IMR-90 (cell line): ENCODE results near the gene SH2B2. TPM values are rescaled to one million over a fixed set of nuclear protein-coding genes. Genes with fewer than 3 reads are reported as not detected.

Experiments
- ATAC-seq: fragments of 200-7000 bp; cut with Tn5 transposase; 2 replicates; pipeline ENCODE4 v1.9.1; 2020; ENCODE audit warnings: low read depth, mild to moderate bottlenecking, moderate library complexity
- BruUV-seq: library from RNA; stranded (reverse); fragments of 400-500 nt; replicated peaks from 2 replicates; lab custom pipeline; 2021; lab: Mats Ljungman, UMichigan
- CTCF ChIA-PET: fragments of 300-600 bp; formaldehyde crosslinking; extraction: SDS; loops from one replicate; lab custom pipeline; 2021; ENCODE audit warnings: antibody characterized with exemption; lab: Yijun Ruan, JAX
- POLR2A ChIA-PET: fragments of 300-600 bp; sonication (Branson Sonifier 250); formaldehyde crosslinking; loops from one replicate; lab custom pipeline; 2022; ENCODE audit warnings: antibody characterized with exemption; ENCODE audit not compliant: unreplicated experiment; lab: Charles Lee
- DNase-seq: peaks from one replicate; pipeline ENCODE4 v3.0.0; 2013
- H2AFZ ChIP-seq: replicated peaks from 2 replicates; pipeline ENCODE3; 2013; ENCODE audit warnings: low read length, mild to moderate bottlenecking; ENCODE audit not compliant: poor library complexity
- H2AK5ac ChIP-seq: 2 replicates; pipeline ENCODE4 v1.6.1; 2013; ENCODE audit warnings: low read depth, low read length, inconsistent platforms
- H2AK9ac ChIP-seq: replicated peaks from 2 replicates; pipeline ENCODE3; 2013; ENCODE audit warnings: mild to moderate bottlenecking, low read depth, low read length, moderate library complexity; ENCODE audit not compliant: poor library complexity
- H2BK120ac ChIP-seq: 2 replicates; pipeline ENCODE4 v1.6.1; 2013; ENCODE audit warnings: low read depth, low read length, inconsistent platforms
- H2BK15ac ChIP-seq: 3 replicates; pipeline ENCODE4 v1.6.1; 2013; ENCODE audit warnings: low read depth, low read length, inconsistent platforms
- H2BK20ac ChIP-seq: 2 replicates; pipeline ENCODE4 v1.6.1; 2013; ENCODE audit warnings: low read depth, mild to moderate bottlenecking, inconsistent platforms, low read length, moderate library complexity
- H2BK5ac ChIP-seq: 2 replicates; pipeline ENCODE4 v1.6.1; 2013; ENCODE audit warnings: mild to moderate bottlenecking, low read depth, low read length, inconsistent platforms; ENCODE audit not compliant: poor library complexity, severe bottlenecking
- H3K14ac ChIP-seq: replicated peaks from 2 replicates; pipeline ENCODE4 v1.6.1; 2013; ENCODE audit warnings: low read depth, low read length, inconsistent platforms
- H3K18ac ChIP-seq: 2 replicates; pipeline ENCODE4 v1.6.1; 2013; ENCODE audit warnings: low read depth, low read length, control low read depth
- H3K23ac ChIP-seq: 2 replicates; pipeline ENCODE4 v1.6.1; 2013; ENCODE audit warnings: low read depth, low read length, inconsistent platforms
- H3K27ac ChIP-seq: 2 replicates; pipeline ENCODE4 v1.5.1; 2013; ENCODE audit warnings: mild to moderate bottlenecking, control low read depth, low read length; ENCODE audit not compliant: insufficient read depth
- H3K27me3 ChIP-seq: 2 replicates; pipeline ENCODE4 v1.6.1; 2013; ENCODE audit warnings: low read length; ENCODE audit not compliant: control insufficient read depth, insufficient read depth
- H3K36me3 ChIP-seq: 2 replicates; pipeline ENCODE4 v1.6.1; 2013; ENCODE audit warnings: low read length, mixed read lengths; ENCODE audit not compliant: control insufficient read depth, insufficient read depth
- H3K4ac ChIP-seq: 2 replicates; pipeline ENCODE4 v1.6.1; 2013; ENCODE audit warnings: low read depth, low read length, inconsistent platforms
- H3K4me1 ChIP-seq: 2 replicates; pipeline ENCODE4 v1.6.1; 2013; ENCODE audit warnings: low read length, mixed read lengths; ENCODE audit not compliant: control insufficient read depth, insufficient read depth
- H3K4me2 ChIP-seq: 2 replicates; pipeline ENCODE4 v1.6.1; 2013; ENCODE audit warnings: low read depth, mild to moderate bottlenecking, control low read depth, low read length, moderate library complexity
- H3K4me3 ChIP-seq: 2 replicates; pipeline ENCODE4 v1.5.1; 2013; ENCODE audit warnings: low read depth, mild to moderate bottlenecking, control low read depth, low read length, moderate library complexity; ENCODE audit not compliant: insufficient read depth
- H3K56ac ChIP-seq: 2 replicates; pipeline ENCODE4 v1.6.1; 2013; ENCODE audit warnings: low read length, inconsistent platforms; ENCODE audit not compliant: insufficient read depth; ENCODE audit errors: extremely low read depth
- H3K79me1 ChIP-seq, 2 experiments: 2 replicates each; pipeline ENCODE4 v1.6.1; 2013; ENCODE audit warnings: low read length in 2 of 2, inconsistent platforms in 1 of 2, low read depth in 1 of 2
- H3K9ac ChIP-seq: 2 replicates; pipeline ENCODE4 v1.6.1; 2013; ENCODE audit warnings: low read depth, low read length, control low read depth
- H3K9me1 ChIP-seq: 2 replicates; pipeline ENCODE4 v1.6.1; 2013; ENCODE audit warnings: low read length, inconsistent platforms; ENCODE audit not compliant: insufficient read depth
- H3K9me3 ChIP-seq: 2 replicates; pipeline ENCODE4 v1.6.1; 2013; ENCODE audit warnings: low read length; ENCODE audit not compliant: control insufficient read depth, insufficient read depth
- H4K20me1 ChIP-seq: 2 replicates; pipeline ENCODE4 v1.6.1; 2013; ENCODE audit warnings: low read length, inconsistent platforms; ENCODE audit not compliant: insufficient read depth
- H4K5ac ChIP-seq: 2 replicates; pipeline ENCODE4 v1.6.1; 2013; ENCODE audit warnings: mild to moderate bottlenecking, low read depth, low read length, control low read depth
- H4K8ac ChIP-seq, 2 experiments: 2 replicates each; pipeline ENCODE4 v1.6.1; 2013; ENCODE audit warnings: low read depth in 2 of 2, low read length in 2 of 2, control low read depth in 1 of 2, inconsistent platforms in 1 of 2
- H4K91ac ChIP-seq: 2 replicates; pipeline ENCODE4 v1.6.1; 2013; ENCODE audit warnings: low read depth, low read length, inconsistent platforms; ENCODE audit not compliant: insufficient read depth
- BHLHE40 ChIP-seq: fragments of 150-350 bp; IDR thresholded peaks from 2 replicates; pipeline ENCODE4 v1.6.1; 2016; ENCODE audit warnings: mild to moderate bottlenecking, low read depth, low read length
- CHD1 ChIP-seq: IDR thresholded peaks from 2 replicates; pipeline ENCODE4 v1.6.1; 2012; ENCODE audit warnings: low read depth, low read length, improper control_type of control experiment
- FOS ChIP-seq: fragments of 150-350 bp; IDR thresholded peaks from 2 replicates; pipeline ENCODE4 v1.6.1; 2016; ENCODE audit warnings: low read depth, low read length
- MAFK ChIP-seq: IDR thresholded peaks from 2 replicates; pipeline ENCODE4 v1.6.1; 2012; ENCODE audit warnings: low read depth, low read length, improper control_type of control experiment
- MAZ ChIP-seq: IDR thresholded peaks from 2 replicates; pipeline ENCODE4 v1.6.1; 2012; ENCODE audit warnings: low read depth, mild to moderate bottlenecking, low read length, improper control_type of control experiment, moderate library complexity, borderline replicate concordance
- MXI1 ChIP-seq: IDR thresholded peaks from 2 replicates; pipeline ENCODE4 v1.6.1; 2012; ENCODE audit warnings: low read depth, mild to moderate bottlenecking, low read length, moderate library complexity, borderline replicate concordance
- NFE2L2 ChIP-seq: fragments of 150-350 bp; IDR thresholded peaks from 2 replicates; pipeline ENCODE4 v1.6.1; 2016; ENCODE audit warnings: low read depth, mild to moderate bottlenecking, low read length
- RAD21 ChIP-seq: IDR thresholded peaks from 2 replicates; pipeline ENCODE4 v1.6.1; 2012; ENCODE audit warnings: low read length, improper control_type of control experiment
- RCOR1 ChIP-seq: IDR thresholded peaks from 2 replicates; pipeline ENCODE4 v1.6.1; 2012; ENCODE audit warnings: mild to moderate bottlenecking, low read length, improper control_type of control experiment; ENCODE audit not compliant: insufficient replicate concordance
- SMC3 ChIP-seq: fragments of 150-350 bp; IDR thresholded peaks from 2 replicates; pipeline ENCODE4 v1.6.1; 2016; ENCODE audit warnings: low read depth, mild to moderate bottlenecking, antibody characterized with exemption, low read length, moderate library complexity
- WGBS, 2 experiments: methylation state at CpG; one replicate each; pipeline versions ENCODE4 v1.1.5 to v1.1.7; 2013; ENCODE audit warnings: missing lambda C conversion rate in 2 of 2; ENCODE audit not compliant: insufficient read length in 1 of 2; ENCODE audit errors: extremely low coverage in 2 of 2; 5-methylcytosine and 5-hydroxymethylcytosine counted together
- dilution Hi-C: fragments of 300-500 bp; cut with HindIII; formaldehyde crosslinking; loops from one replicate; pipeline ENCODE4 v1.14.3; 2018; ENCODE audit warnings: low sequenced_read_pairs; ENCODE audit not compliant: unreplicated experiment
- in situ Hi-C: fragments of 300-500 bp; cut with MboI; formaldehyde crosslinking; loops from 3 replicates; pipeline ENCODE4 v1.14.3; 2019; ENCODE audit warnings: low sequenced_read_pairs, inconsistent platforms, mixed read lengths
- intact Hi-C: fragments of 100-400 bp; cut with micrococcal nuclease; formaldehyde crosslinking; loops from 2 replicates; pipeline ENCODE4 v1.10.0; 2022
- polyA plus RNA-seq, 3 experiments: library from polyadenylated mRNA; depleted of rRNA; stranded (reverse); fragments of >200 nt; gene quantifications; 2 replicates each; pipeline ENCODE4 v1.2.3, GENCODE V29; 2012; ENCODE audit warnings: low replicate concordance in 1 of 3
- total RNA-seq: library from RNA; depleted of rRNA; stranded (reverse); fragments of >200 nt; gene quantifications from 2 replicates; pipeline ENCODE4 v1.2.3, GENCODE V29; 2012
- TF ChIP-seq, protein P1 (sequence below): fragments of 150-350 bp; IDR thresholded peaks from 2 replicates; pipeline ENCODE4 v1.6.1; 2017; ENCODE audit warnings: mild to moderate bottlenecking, antibody characterized with exemption, low read length, low read depth
- TF ChIP-seq, protein P2 (sequence below): conservative IDR thresholded peaks from 2 replicates; pipeline ENCODE4 v1.5.1; 2012; ENCODE audit warnings: mild to moderate bottlenecking, low read depth, low read length, improper control_type of control experiment

Gene SH2B2
- total and polyA plus RNA-seq, 2 of the 4 experiments (the other 2 are of a cell fraction): 0.36 to 0.99 TPM

DNA sequence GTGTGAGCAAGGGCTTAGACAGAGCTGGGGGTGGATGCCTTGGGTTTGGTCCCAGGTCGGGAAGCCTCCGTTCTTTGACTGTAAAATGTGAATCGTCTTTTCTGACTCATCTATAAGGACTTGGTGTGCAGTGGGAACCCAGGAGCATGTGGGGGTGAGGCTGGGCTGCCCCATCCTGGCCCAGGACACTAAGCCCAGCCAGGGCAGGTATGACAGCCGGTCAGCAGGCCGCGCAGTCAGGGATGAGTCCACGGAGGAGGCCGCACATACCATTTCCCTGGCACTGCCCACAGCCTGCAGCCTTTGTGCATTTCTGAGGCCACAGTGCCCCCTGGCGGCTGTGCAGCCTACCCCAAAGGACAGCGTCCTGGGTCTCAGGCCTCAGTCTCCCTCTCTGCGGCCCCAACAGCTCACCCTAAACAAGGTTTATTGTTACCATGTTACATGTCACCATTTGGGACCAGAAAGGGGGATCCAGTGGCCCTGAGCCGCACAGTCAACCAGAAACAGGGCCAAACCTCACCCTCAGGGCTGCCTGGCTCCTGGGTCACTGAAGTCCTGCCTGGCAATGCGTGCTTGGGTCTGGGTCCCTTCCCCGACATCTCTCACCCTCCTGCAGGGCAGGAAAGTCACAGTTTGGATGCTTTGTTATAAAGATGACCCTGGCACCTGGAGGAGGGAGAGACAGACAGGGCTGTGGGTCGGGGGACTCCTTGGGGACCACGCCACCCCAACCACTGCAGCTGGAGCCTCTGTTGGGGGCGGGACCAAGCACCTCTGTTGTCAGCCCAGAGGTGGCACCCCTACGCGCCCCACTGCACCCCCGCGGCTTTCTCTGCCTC is 14.4 kb upstream of the SH2B2 start:
- H3K79me1 ChIP-seq: no peaks in the 10 kb centered on the region
- peak overlapping the region; percentile 74; the same call in 1 of the 2 replicates for H2AK5ac ChIP-seq
- H2BK15ac ChIP-seq: no peak overlapping the region
- no peak overlapping the region for H3K4me2 ChIP-seq
- H4K20me1 ChIP-seq: peaks cover 6% of the 10 kb centered on the region; the same call in 1 of the 2 replicates
- CTCF ChIA-PET: interaction anchor here (0.5 to 1.1 kb wide), 3 partner anchors 669 to 1991 kb away, joined by 3 read pairs; no protein-coding TSS in a partner anchor
- H2BK5ac ChIP-seq: peak overlapping the region; percentile 44
- ATAC-seq (peak; percentile 89), DNase-seq (peak; percentile 81)
- H3K36me3 ChIP-seq: no peaks in the 10 kb centered on the region
- H4K5ac ChIP-seq: no peak overlapping the region
- H4K8ac ChIP-seq: peak overlapping the region in 1 of 2 experiments; percentile 49; a peak in 2 of 4 replicates
- H3K9me3 ChIP-seq: no peaks in the 10 kb centered on the region
- in situ Hi-C loops (loop anchor here (5.0 to 25.0 kb wide), 2 partner anchors 730 to 910 kb away; partner anchors contain the start of gene COL26A1), intact Hi-C loops (loop anchor here (1.0 to 2.0 kb wide), 4 partner anchors 458 to 730 kb away; no protein-coding TSS in a partner anchor), dilution Hi-C loops (no loop called here)
- peaks cover 4% of the 10 kb centered on the region; the same call in 1 of the 2 replicates for H3K9me1 ChIP-seq
- H3K9ac ChIP-seq: no peak overlapping the region
- H2AK9ac ChIP-seq: peak overlapping the region; percentile 91
- peak overlapping the region; percentile 70; the same call in 1 of the 2 replicates for H4K91ac ChIP-seq
- H3K4me1 ChIP-seq: peaks cover 12% of the 10 kb centered on the region
- no peak overlapping the region for H3K23ac ChIP-seq
- peak overlapping the region; percentile 48; the same call in 1 of the 2 replicates for H2BK20ac ChIP-seq
- no peak overlapping the region for H3K27ac ChIP-seq
- no peak overlapping the region for H3K14ac ChIP-seq
- no peak overlapping the region; the same call in 1 of the 2 replicates for H2BK120ac ChIP-seq
- no peaks in the 10 kb centered on the region for H3K27me3 ChIP-seq
- H3K4ac ChIP-seq: 0 out of 2 replicates have a peak overlapping the region, but pooled peaks have one; percentile 45
- peak overlapping the region; percentile 94 for H2AFZ ChIP-seq
- 0% methylated on average over 4 of the region's 21 CpGs; no CpG with 5 or more reads in 1 of the 2 experiments for WGBS, 2 experiments
- H3K18ac ChIP-seq: no peak overlapping the region
- no TSS peak for BruUV-seq
- H3K4me3 ChIP-seq: no peak overlapping the region
- POLR2A ChIA-PET: no interaction called here
- H3K56ac ChIP-seq: no peak overlapping the region
- TF ChIP-seq MAFK (no peak), BHLHE40 (no peak), MXI1 (no peak), RAD21 (peak; percentile 94), SMC3 (peak; percentile 84), RCOR1 (no peak), FOS (no peak; the same call in 1 of the 2 replicates), NFE2L2 (no peak), MAZ (peak; percentile 14; the same call in 1 of the 2 replicates), CHD1 (no peak)
- TF ChIP-seq, protein P1, sequence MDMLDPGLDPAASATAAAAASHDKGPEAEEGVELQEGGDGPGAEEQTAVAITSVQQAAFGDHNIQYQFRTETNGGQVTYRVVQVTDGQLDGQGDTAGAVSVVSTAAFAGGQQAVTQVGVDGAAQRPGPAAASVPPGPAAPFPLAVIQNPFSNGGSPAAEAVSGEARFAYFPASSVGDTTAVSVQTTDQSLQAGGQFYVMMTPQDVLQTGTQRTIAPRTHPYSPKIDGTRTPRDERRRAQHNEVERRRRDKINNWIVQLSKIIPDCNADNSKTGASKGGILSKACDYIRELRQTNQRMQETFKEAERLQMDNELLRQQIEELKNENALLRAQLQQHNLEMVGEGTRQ: no peak
- TF ChIP-seq, protein P2, sequence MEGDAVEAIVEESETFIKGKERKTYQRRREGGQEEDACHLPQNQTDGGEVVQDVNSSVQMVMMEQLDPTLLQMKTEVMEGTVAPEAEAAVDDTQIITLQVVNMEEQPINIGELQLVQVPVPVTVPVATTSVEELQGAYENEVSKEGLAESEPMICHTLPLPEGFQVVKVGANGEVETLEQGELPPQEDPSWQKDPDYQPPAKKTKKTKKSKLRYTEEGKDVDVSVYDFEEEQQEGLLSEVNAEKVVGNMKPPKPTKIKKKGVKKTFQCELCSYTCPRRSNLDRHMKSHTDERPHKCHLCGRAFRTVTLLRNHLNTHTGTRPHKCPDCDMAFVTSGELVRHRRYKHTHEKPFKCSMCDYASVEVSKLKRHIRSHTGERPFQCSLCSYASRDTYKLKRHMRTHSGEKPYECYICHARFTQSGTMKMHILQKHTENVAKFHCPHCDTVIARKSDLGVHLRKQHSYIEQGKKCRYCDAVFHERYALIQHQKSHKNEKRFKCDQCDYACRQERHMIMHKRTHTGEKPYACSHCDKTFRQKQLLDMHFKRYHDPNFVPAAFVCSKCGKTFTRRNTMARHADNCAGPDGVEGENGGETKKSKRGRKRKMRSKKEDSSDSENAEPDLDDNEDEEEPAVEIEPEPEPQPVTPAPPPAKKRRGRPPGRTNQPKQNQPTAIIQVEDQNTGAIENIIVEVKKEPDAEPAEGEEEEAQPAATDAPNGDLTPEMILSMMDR: peak; percentile 94
